ENCODE data around the gene CLEC1A.

The CLEC1A gene, protein sequence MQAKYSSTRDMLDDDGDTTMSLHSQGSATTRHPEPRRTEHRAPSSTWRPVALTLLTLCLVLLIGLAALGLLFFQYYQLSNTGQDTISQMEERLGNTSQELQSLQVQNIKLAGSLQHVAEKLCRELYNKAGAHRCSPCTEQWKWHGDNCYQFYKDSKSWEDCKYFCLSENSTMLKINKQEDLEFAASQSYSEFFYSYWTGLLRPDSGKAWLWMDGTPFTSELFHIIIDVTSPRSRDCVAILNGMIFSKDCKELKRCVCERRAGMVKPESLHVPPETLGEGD
- long read RNA-seq, result 0 reads

- Histone ChIP-seq H3K27me3 (ENCODE audit: insufficient read depth, poor library complexity, severe bottlenecking) (no peaks in the 10 kb centered on the region), H3K27ac (replicated peaks) (no peak within 1 kb of the TSS), H3K4me3 (replicated peaks; ENCODE audit: insufficient read depth, low read length) (no peak within 1 kb of the TSS)
- no peak for DNase-seq (ENCODE audit: low read depth in 1 of 2, low spot score in 1 of 2)
- TF ChIP-seq GABPA (IDR thresholded peaks at IDR 0.05; ENCODE audit: low read depth), result no peak
- no peak for TF ChIP-seq SPI1 (IDR thresholded peaks at IDR 0.05; ENCODE audit: borderline replicate concordance, low read depth)
- TF ChIP-seq, protein P1, sequence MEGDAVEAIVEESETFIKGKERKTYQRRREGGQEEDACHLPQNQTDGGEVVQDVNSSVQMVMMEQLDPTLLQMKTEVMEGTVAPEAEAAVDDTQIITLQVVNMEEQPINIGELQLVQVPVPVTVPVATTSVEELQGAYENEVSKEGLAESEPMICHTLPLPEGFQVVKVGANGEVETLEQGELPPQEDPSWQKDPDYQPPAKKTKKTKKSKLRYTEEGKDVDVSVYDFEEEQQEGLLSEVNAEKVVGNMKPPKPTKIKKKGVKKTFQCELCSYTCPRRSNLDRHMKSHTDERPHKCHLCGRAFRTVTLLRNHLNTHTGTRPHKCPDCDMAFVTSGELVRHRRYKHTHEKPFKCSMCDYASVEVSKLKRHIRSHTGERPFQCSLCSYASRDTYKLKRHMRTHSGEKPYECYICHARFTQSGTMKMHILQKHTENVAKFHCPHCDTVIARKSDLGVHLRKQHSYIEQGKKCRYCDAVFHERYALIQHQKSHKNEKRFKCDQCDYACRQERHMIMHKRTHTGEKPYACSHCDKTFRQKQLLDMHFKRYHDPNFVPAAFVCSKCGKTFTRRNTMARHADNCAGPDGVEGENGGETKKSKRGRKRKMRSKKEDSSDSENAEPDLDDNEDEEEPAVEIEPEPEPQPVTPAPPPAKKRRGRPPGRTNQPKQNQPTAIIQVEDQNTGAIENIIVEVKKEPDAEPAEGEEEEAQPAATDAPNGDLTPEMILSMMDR (IDR thresholded peaks at IDR 0.05; ENCODE audit: insufficient read depth, low read length), result no peak
- TF ChIP-seq POLR2AphosphoS5 (IDR thresholded peaks at IDR 0.05; ENCODE audit: low read depth), result no peak
- TF ChIP-seq REST (IDR thresholded peaks at IDR 0.05; ENCODE audit: insufficient replicate concordance, low read depth), result no peak
Measured at GRCh38 chr12:10098791-10099190, at the start of gene CLEC1A. Gene CLEC1A, minus strand, starts transcription at chr12:10098985. Its CDS starts 63 bp downstream, at chr12:10098922.

DNA sequence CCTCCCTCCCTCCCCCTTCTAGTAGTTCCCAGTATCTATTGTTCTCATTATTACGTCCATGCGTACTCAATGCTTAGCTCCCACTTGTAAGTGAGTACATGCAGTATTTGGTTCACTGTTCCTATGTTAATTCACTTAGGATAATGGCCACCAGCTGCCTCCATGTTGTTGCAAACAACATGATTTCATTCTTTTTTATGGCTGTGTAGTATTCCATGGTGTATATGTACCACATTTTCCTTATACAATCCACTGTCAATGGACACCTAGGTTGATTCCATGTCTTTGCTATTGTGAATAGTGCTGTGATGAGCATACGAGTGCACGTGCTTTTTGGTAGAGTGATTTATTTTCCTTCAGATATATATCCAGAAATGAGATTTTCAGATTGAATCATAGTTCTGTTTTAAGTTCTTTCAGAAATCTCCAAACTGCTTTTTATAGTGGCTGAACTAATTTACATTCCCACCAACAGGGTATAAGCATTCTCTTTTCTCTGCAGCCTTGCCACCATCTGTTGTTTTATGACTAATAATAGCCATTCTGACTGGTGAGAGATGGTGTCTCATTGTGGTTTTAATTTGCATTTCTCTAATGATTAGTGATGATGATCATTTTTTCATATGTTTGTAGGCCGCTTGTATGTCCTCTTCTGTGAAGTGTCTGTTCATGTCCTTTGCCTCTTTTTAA lies 49.1 kb upstream of the CLEC1A start:
- TF ChIP-seq, protein P1 (IDR thresholded peaks at IDR 0.05; ENCODE audit: insufficient read depth, low read length), result no peak
- DNase-seq (ENCODE audit: low read depth in 1 of 2, low spot score in 1 of 2), result no peak
- no peak overlapping the region for H3K27ac ChIP-seq (replicated peaks)
- H3K27me3 ChIP-seq (ENCODE audit: insufficient read depth, poor library complexity, severe bottlenecking), result no peaks in the 10 kb centered on the region
- no peak overlapping the region for H3K4me3 ChIP-seq (replicated peaks; ENCODE audit: insufficient read depth, low read length)

DNA sequence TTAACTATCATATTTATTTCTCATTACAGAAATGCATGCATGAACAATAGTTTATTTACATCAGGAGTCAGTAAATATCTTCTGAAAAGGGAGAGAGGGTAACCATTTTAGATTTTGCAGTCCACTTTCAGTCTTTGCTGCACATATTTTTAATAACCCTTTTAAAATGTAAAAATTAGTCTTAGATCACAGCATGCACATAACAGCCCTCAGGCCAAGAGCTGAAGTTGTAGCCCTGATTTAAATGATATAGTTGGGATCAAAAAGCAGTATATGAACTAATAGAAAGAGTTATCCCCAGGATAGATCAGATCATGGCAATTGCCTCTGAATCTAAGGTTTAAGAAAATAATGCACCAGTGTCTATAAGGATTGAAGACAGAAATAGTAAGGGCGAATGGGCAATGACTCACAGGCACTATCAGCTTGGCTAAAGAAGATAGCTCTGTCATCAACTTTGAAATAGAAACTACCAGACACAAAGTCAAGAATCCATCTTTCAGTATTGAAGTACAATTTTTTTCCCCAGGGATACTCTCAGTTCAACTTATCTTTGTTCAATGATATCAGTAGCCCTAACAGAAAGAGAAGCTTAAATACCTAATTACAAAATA lies 44.3 kb upstream of the CLEC1A start:
- Histone ChIP-seq H3K27me3 (ENCODE audit: insufficient read depth, poor library complexity, severe bottlenecking) (no peaks in the 10 kb centered on the region), H3K27ac (replicated peaks) (no peak overlapping the region), H3K4me3 (replicated peaks; ENCODE audit: insufficient read depth, low read length) (no peak overlapping the region)
- DNase-seq (ENCODE audit: low read depth in 1 of 2, low spot score in 1 of 2), result no peak
- TF ChIP-seq SPI1 (IDR thresholded peaks at IDR 0.05; ENCODE audit: borderline replicate concordance, low read depth) (no peak), REST (IDR thresholded peaks at IDR 0.05; ENCODE audit: insufficient replicate concordance, low read depth) (no peak), GABPA (IDR thresholded peaks at IDR 0.05; ENCODE audit: low read depth) (no peak), POLR2AphosphoS5 (IDR thresholded peaks at IDR 0.05; ENCODE audit: low read depth) (no peak)
- TF ChIP-seq, protein P1 (IDR thresholded peaks at IDR 0.05; ENCODE audit: insufficient read depth, low read length), result no peak

Measured in HL-60 (cell line).